Measurements from ENCODE around the gene NAB1. TPM values are rescaled to one million over a fixed set of nuclear protein-coding genes. Genes with fewer than 3 reads are reported as not detected.

Gene NAB1
- total and polyA plus RNA-seq, 2 donors (not counting 3 experiments of a cell fraction or from before 2014, with no cell fraction given) = 7.5 to 36.1 TPM

DNA sequence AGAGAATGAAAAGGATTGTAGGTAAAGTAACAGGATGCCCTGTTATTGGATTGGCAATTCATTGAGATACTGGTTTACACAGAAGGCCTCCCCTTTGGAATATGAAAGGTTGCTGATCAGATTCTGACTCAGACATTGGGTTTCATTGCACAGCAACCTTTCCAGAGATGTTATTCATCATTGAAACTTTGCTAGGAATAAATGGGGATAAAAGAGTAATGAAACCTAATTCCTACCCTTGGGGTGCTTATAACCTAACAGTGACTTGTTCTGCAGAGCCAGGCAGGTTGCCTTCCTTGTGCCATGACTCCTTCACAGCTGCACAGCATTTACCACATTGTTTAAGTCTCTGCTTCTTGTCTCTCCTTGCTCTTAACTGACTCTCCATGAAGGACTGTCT, 5.0 kb downstream of the NAB1 start:
- FAIRE-seq = no peak

More for the DNA sequence above, 5.0 kb downstream of the NAB1 start:
- BruUV-seq (replicated peaks) = no TSS peak
- no peak for DNase-seq (ENCODE audit: low read depth, low spot score)
- no peak overlapping the region for H3K4me3 ChIP-seq (replicated peaks in 1 of 3; ENCODE audit: insufficient read depth in 1 of 3, low read depth in 1 of 3, low read length in 3 of 3)
- H3K9ac ChIP-seq (replicated peaks; ENCODE audit: extremely low read depth, insufficient read depth, low read length) = no peak overlapping the region
- H3K36me3 ChIP-seq (ENCODE audit: control insufficient read depth in 2 of 2, extremely low read depth in 1 of 2, insufficient read depth in 2 of 2, low read length in 2 of 2) = no peaks in the 10 kb centered on the region
- peaks cover 3% of the 10 kb centered on the region for H4K20me1 ChIP-seq (replicated peaks; ENCODE audit: control insufficient read depth, extremely low read depth, insufficient read depth, low read length)
- no peaks in the 10 kb centered on the region for H3K9me1 ChIP-seq (replicated peaks; ENCODE audit: control insufficient read depth, extremely low read depth, insufficient read depth, low read length)
- no peaks in the 10 kb centered on the region for H3K9me3 ChIP-seq (replicated peaks; ENCODE audit: control insufficient read depth, insufficient read depth, low read length)
- TF ChIP-seq, protein P1, sequence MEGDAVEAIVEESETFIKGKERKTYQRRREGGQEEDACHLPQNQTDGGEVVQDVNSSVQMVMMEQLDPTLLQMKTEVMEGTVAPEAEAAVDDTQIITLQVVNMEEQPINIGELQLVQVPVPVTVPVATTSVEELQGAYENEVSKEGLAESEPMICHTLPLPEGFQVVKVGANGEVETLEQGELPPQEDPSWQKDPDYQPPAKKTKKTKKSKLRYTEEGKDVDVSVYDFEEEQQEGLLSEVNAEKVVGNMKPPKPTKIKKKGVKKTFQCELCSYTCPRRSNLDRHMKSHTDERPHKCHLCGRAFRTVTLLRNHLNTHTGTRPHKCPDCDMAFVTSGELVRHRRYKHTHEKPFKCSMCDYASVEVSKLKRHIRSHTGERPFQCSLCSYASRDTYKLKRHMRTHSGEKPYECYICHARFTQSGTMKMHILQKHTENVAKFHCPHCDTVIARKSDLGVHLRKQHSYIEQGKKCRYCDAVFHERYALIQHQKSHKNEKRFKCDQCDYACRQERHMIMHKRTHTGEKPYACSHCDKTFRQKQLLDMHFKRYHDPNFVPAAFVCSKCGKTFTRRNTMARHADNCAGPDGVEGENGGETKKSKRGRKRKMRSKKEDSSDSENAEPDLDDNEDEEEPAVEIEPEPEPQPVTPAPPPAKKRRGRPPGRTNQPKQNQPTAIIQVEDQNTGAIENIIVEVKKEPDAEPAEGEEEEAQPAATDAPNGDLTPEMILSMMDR (IDR thresholded peaks at IDR 0.05; ENCODE audit: extremely low read depth in 1 of 2, insufficient read depth in 1 of 2, low read depth in 1 of 2, low read length in 2 of 2) = no peak
- TF ChIP-seq, protein P2, sequence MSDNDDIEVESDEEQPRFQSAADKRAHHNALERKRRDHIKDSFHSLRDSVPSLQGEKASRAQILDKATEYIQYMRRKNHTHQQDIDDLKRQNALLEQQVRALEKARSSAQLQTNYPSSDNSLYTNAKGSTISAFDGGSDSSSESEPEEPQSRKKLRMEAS (IDR thresholded peaks at IDR 0.05; ENCODE audit: insufficient read depth, insufficient read length) = no peak
- TF ChIP-seq MYC (IDR thresholded peaks at IDR 0.05; ENCODE audit: low read depth, low read length) (no peak), EZH2 (IDR thresholded peaks at IDR 0.05; ENCODE audit: borderline replicate concordance, low read depth, low read length, severe bottlenecking) (no peak), POLR2A (IDR thresholded peaks at IDR 0.05; ENCODE audit: low read depth, low read length) (no peak), FOS (IDR thresholded peaks at IDR 0.05; ENCODE audit: borderline replicate concordance, insufficient read depth, low read length) (no peak), GATA2 (IDR thresholded peaks at IDR 0.05; ENCODE audit: insufficient read depth, insufficient read length, low read depth, low read length) (no peak), JUN (IDR thresholded peaks at IDR 0.05; ENCODE audit: borderline replicate concordance, insufficient read depth, insufficient read length, low read depth) (no peak), POLR2AphosphoS5 (IDR thresholded peaks at IDR 0.05; ENCODE audit: insufficient read depth, low read depth, low read length) (no peak)
- H2AFZ ChIP-seq (ENCODE audit: low read depth, low read length) = no peak overlapping the region
- ChIA-PET POLR2A (no interaction called here), CTCF (interaction anchor here (2.0 kb wide), 1 partner anchor 24 kb away, joined by 4 read pairs; no protein-coding TSS in a partner anchor)
- H3K4me2 ChIP-seq (ENCODE audit: insufficient read depth, low read length) = no peak overlapping the region
- peaks cover 75% of the 10 kb centered on the region for H3K79me2 ChIP-seq (ENCODE audit: control insufficient read depth, insufficient read depth, low read length)
- intact Hi-C loops (cut with micrococcal nuclease) (no loop called here), dilution Hi-C loops (cut with MboI; ENCODE audit: extremely low pct_ligation_motif_present, low sequenced_read_pairs) (no loop called here)
- H3K27me3 ChIP-seq (ENCODE audit: control insufficient read depth in 2 of 2, insufficient read depth in 2 of 2, low read length in 2 of 2) = no peaks in the 10 kb centered on the region
- peaks cover 15% of the 10 kb centered on the region for H3K4me1 ChIP-seq (ENCODE audit: control insufficient read depth, extremely low read depth, insufficient read depth, low read length)
- no peak overlapping the region for H3K27ac ChIP-seq (ENCODE audit: insufficient read depth, low read depth, low read length)

All from endothelial cell of umbilical vein (primary cell).